PC-9 (cell line): ENCODE results near the gene KIF11.

ENCODE experiments used
- CTCF ChIP-seq: fragments of 200-600 bp; sonication (generic); conservative IDR thresholded peaks from 2 replicates; pipeline ENCODE4 v1.6.1; 2017; ENCODE audit warnings: mixed run types, antibody characterized with exemption, mild to moderate bottlenecking, moderate library complexity
- EZH2 ChIP-seq: fragments of 200-600 bp; sonication (generic); IDR thresholded peaks from 2 replicates; pipeline ENCODE4 v1.8.0; 2017; ENCODE audit warnings: antibody characterized with exemption, low read depth

GRCh38 chr10:92569071-92569470 is 23.9 kb upstream of the KIF11 start:
- no peak for TF ChIP-seq CTCF
- no peak for TF ChIP-seq EZH2
